Breast epithelium (tissue), 3 donors: ENCODE data around the gene CSTF2T.

ENCODE experiments used
- POLR2A ChIP-seq: fragments of 450-650 bp; IDR thresholded peaks from one replicate; pipeline ENCODE4 v1.6.1; 2016; ENCODE audit warnings: antibody characterized with exemption, mild to moderate bottlenecking, moderate library complexity
- POLR2AphosphoS5 ChIP-seq, 3 donors: sonication (generic); formaldehyde crosslinking; IDR thresholded peaks; one replicate each; pipeline ENCODE4 v1.6.1; 2017; ENCODE audit warnings: antibody characterized with exemption in 3 of 3
- TF ChIP-seq, protein P1 (sequence below), 3 donors: fragments of 450-650 bp; IDR thresholded peaks; one replicate each; pipeline ENCODE4 v1.5.1; 2016 to 2017; ENCODE audit warnings: antibody characterized with exemption in 3 of 3, mild to moderate bottlenecking in 3 of 3, moderate library complexity in 3 of 3

DNA sequence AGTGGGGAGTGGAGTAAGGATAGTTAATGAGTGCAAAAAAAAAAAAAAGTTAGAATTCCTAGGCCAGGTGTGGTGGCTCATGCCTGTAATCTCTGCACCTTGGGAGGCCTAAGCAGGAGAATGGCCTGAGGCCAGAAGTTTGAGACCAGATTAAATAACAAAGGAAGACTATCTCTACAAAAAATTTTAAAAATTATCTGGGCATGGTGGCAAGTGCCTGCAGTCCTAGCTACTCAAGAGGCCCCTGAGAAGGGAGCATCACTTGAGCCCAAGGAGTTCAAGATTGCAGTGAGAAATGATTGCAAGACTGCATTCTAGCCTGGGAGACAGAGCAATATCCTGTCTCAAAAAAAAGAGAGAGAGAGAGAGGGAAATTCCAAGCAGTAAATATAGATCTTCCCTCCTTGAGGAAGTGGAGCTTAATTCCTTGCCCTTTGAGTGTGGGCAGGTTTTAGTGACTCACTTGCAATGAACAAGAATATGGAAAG is 19.5 kb upstream of the CSTF2T start:
- TF ChIP-seq POLR2AphosphoS5 (IDR thresholded peaks at IDR 0.05), result no peak
- TF ChIP-seq POLR2A, result no peak
- TF ChIP-seq, protein P1, sequence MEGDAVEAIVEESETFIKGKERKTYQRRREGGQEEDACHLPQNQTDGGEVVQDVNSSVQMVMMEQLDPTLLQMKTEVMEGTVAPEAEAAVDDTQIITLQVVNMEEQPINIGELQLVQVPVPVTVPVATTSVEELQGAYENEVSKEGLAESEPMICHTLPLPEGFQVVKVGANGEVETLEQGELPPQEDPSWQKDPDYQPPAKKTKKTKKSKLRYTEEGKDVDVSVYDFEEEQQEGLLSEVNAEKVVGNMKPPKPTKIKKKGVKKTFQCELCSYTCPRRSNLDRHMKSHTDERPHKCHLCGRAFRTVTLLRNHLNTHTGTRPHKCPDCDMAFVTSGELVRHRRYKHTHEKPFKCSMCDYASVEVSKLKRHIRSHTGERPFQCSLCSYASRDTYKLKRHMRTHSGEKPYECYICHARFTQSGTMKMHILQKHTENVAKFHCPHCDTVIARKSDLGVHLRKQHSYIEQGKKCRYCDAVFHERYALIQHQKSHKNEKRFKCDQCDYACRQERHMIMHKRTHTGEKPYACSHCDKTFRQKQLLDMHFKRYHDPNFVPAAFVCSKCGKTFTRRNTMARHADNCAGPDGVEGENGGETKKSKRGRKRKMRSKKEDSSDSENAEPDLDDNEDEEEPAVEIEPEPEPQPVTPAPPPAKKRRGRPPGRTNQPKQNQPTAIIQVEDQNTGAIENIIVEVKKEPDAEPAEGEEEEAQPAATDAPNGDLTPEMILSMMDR (IDR thresholded peaks at IDR 0.05), result no peak
